GM23248 (cell line): ENCODE data around the gene ZDHHC22. TPM values are rescaled to one million over a fixed set of nuclear protein-coding genes. Genes with fewer than 3 reads are reported as not detected.
A peak's percentile ranks its signal among the peaks of the same experiment; 100 is the strongest.

Experiments
- DNase-seq: peaks from one replicate; pipeline ENCODE4 v3.0.0-alpha.2; 2015
- H2AFZ ChIP-seq: fragments of 200-600 bp; sonication (generic); 2 replicates; pipeline ENCODE4 v1.6.1; 2016; ENCODE audit warnings: antibody characterized with exemption
- H3F3A ChIP-seq: fragments of 200-600 bp; sonication (generic); 2 replicates; pipeline ENCODE4 v1.6.1; 2016; ENCODE audit warnings: mild to moderate bottlenecking, antibody characterized with exemption, mixed run types; ENCODE audit not compliant: insufficient read depth
- H3K27ac ChIP-seq: fragments of 200-600 bp; sonication (generic); 2 replicates; pipeline ENCODE4 v1.5.1; 2016; ENCODE audit warnings: mild to moderate bottlenecking
- H3K27me3 ChIP-seq: fragments of 200-600 bp; sonication (generic); replicated peaks from 2 replicates; pipeline ENCODE4 v1.6.1; 2016; ENCODE audit warnings: mild to moderate bottlenecking; ENCODE audit not compliant: insufficient read depth
- H3K36me3 ChIP-seq: fragments of 200-600 bp; sonication (generic); 2 replicates; pipeline ENCODE4 v1.6.1; 2016; ENCODE audit warnings: low read depth, mild to moderate bottlenecking
- H3K4me1 ChIP-seq: fragments of 200-600 bp; sonication (generic); 2 replicates; pipeline ENCODE4 v1.6.1; 2016; ENCODE audit warnings: mild to moderate bottlenecking; ENCODE audit not compliant: insufficient read depth
- H3K4me2 ChIP-seq: fragments of 200-600 bp; sonication (generic); one replicate; pipeline ENCODE4 v1.6.1; 2016; ENCODE audit warnings: mild to moderate bottlenecking; ENCODE audit not compliant: unreplicated experiment
- H3K4me3 ChIP-seq: fragments of 200-600 bp; sonication (generic); 2 replicates; pipeline ENCODE4 v1.5.1; 2016; ENCODE audit warnings: mild to moderate bottlenecking
- H3K79me2 ChIP-seq: fragments of 200-600 bp; sonication (generic); 2 replicates; pipeline ENCODE4 v1.6.1; 2016; ENCODE audit warnings: mild to moderate bottlenecking; ENCODE audit not compliant: insufficient read depth
- H3K9ac ChIP-seq: fragments of 200-600 bp; sonication (generic); 2 replicates; pipeline ENCODE4 v1.6.1; 2016; ENCODE audit warnings: mild to moderate bottlenecking
- H3K9me2 ChIP-seq: fragments of 200-600 bp; sonication (generic); 2 replicates; pipeline ENCODE4 v1.6.1; 2016; ENCODE audit warnings: mixed run types, mild to moderate bottlenecking, moderate library complexity; ENCODE audit not compliant: insufficient read depth
- H3K9me3 ChIP-seq: fragments of 200-600 bp; sonication (generic); one replicate; pipeline ENCODE4 v1.6.1; 2017; ENCODE audit warnings: low read depth
- H4K20me1 ChIP-seq: fragments of 200-600 bp; sonication (generic); 2 replicates; pipeline ENCODE4 v1.6.0; 2016; ENCODE audit not compliant: insufficient read depth
- EZH2 ChIP-seq: fragments of 200-600 bp; sonication (generic); IDR thresholded peaks from 2 replicates; pipeline ENCODE4 v1.6.1; 2018; ENCODE audit warnings: antibody characterized with exemption, mild to moderate bottlenecking; ENCODE audit not compliant: insufficient read depth, poor library complexity, severe bottlenecking
- EZH2phosphoT487 ChIP-seq: fragments of 200-600 bp; sonication (generic); IDR thresholded peaks from 2 replicates; pipeline ENCODE4 v1.6.1; 2018; ENCODE audit warnings: antibody characterized with exemption, moderate library complexity, mild to moderate bottlenecking, low read depth; ENCODE audit not compliant: insufficient read depth
- WGBS, 2 experiments: methylation state at CpG; one replicate each; pipeline ENCODE4 v1.1.6; 2015 to 2017; ENCODE audit warnings: low lambda C conversion rate in 2 of 2, low coverage in 1 of 2; ENCODE audit errors: missing lambda C conversion rate in 2 of 2; 5-methylcytosine and 5-hydroxymethylcytosine counted together
- in situ Hi-C: fragments of 300-500 bp; cut with MboI; formaldehyde crosslinking; loops from 2 replicates; pipeline ENCODE4 v1.15.0; 2020
- polyA plus RNA-seq: library from polyadenylated mRNA; unstranded; fragments of >200 nt; fragmentation: Nextera tagmentation; extraction: Ambion mirVana; gene quantifications from 2 replicates; pipeline ENCODE4 v1.2.1, GENCODE V29; 2016
- total RNA-seq: library from RNA; depleted of rRNA; stranded (reverse); fragments of >200 nt; shearing (Covaris generic); gene quantifications from 2 replicates; pipeline ENCODE4 v1.2.3, GENCODE V29; 2014

Gene ZDHHC22
- total and polyA plus RNA-seq, 2 experiments from 2014 or later = not detected

DNA sequence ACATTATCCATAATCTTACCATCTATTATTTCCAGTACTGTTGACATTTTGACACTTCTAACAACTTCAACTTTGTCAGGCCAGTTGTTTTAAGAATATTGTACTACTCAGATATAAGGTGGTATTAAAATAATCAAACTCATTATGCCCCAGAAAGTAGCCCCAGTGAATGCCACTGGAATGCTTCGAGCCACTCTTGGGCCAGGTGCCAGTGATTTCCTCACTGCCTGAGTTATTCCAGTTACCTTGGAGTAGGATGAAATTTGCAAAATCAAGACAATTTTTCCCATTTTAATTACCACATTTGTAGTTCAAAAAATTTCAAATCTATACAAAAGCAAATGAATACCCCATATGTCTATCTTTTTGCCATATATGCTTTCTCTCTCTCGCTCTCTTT is 34.4 kb downstream of the ZDHHC22 start:
- Histone ChIP-seq H3K79me2 (peaks cover 23% of the 10 kb centered on the region; the same call in 1 of the 2 replicates), H3K27me3 (no peaks in the 10 kb centered on the region), H3K27ac (no peak overlapping the region), H3K36me3 (peaks cover 7% of the 10 kb centered on the region; the same call in 1 of the 2 replicates), H3K4me1 (no peaks in the 10 kb centered on the region), H4K20me1 (no peaks in the 10 kb centered on the region), H2AFZ (no peak overlapping the region), H3K4me2 (no peak overlapping the region), H3F3A (no peaks in the 10 kb centered on the region), H3K9me3 (no peaks in the 10 kb centered on the region), H3K9me2 (no peaks in the 10 kb centered on the region), H3K9ac (no peak overlapping the region), H3K4me3 (no peak overlapping the region)
- in situ Hi-C loops = no loop called here
- DNase-seq = peak; percentile 21
- WGBS, 2 experiments = 73 to 79% methylated on average over 2 of the region's 2 CpGs
- TF ChIP-seq EZH2phosphoT487 (no peak), EZH2 (no peak)

GRCh38 chr14:77106666-77107065 is 34.9 kb downstream of the ZDHHC22 start:
- in situ Hi-C loops = no loop called here
- Histone ChIP-seq H3K4me2 (no peak overlapping the region), H3K36me3 (peaks cover 7% of the 10 kb centered on the region; the same call in 1 of the 2 replicates), H3K4me1 (no peaks in the 10 kb centered on the region), H3F3A (no peaks in the 10 kb centered on the region), H3K79me2 (peaks cover 28% of the 10 kb centered on the region), H3K27me3 (no peaks in the 10 kb centered on the region), H3K9ac (no peak overlapping the region), H3K9me3 (no peaks in the 10 kb centered on the region), H3K9me2 (no peaks in the 10 kb centered on the region), H4K20me1 (no peaks in the 10 kb centered on the region), H3K27ac (no peak overlapping the region), H2AFZ (no peak overlapping the region), H3K4me3 (no peak overlapping the region)
- no peak for DNase-seq
- TF ChIP-seq EZH2 = no peak
- 94 to 95% methylated on average over 3 of the region's 3 CpGs for WGBS, 2 experiments

DNA sequence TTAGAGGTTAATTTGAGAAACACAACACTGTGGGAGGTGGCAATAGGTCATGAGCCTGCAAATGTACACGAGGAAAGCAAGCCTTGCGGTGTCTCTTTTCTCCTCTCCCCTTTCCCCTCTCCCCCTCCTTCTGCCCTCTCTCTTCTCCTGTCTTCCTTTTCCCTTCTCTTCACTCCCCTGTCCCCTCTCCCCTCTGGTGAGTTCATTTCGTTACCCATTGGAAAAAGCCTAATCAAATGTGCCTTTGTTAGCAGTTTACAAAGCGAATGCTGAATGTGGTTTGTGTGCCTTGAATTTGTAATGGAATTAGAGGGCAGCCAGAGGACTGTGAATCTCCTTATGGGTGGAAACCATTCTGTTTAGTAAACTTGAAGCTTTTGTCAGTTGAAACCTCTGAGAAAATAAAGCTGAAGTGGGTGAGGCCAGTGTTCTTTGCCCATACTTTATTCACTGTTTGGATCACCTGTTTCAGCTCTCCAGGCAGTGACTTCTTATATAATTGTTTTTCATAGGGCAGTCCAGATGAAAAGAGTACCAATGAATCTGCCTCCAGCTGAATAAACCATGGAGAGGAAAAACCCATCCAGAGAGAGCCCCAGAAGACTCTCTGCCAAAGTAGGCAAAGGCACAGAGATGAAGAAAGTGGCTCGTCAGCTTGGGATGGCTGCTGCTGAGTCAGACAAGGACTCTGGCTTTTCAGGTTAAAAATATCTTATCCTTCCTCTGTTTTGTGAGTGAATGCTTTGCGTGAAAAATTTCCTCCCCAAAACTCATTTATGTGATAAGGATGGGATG is 36.2 kb downstream of the ZDHHC22 start:
- Histone ChIP-seq H3K9me2 (no peaks in the 10 kb centered on the region), H3K4me1 (no peaks in the 10 kb centered on the region), H3K27ac (no peak overlapping the region), H3F3A (no peaks in the 10 kb centered on the region), H4K20me1 (no peaks in the 10 kb centered on the region), H3K4me2 (no peak overlapping the region), H3K9ac (no peak overlapping the region), H3K9me3 (no peaks in the 10 kb centered on the region), H3K79me2 (peaks cover 36% of the 10 kb centered on the region), H3K27me3 (no peaks in the 10 kb centered on the region), H3K36me3 (peaks cover 7% of the 10 kb centered on the region; the same call in 1 of the 2 replicates), H3K4me3 (no peak overlapping the region), H2AFZ (no peak overlapping the region)
- in situ Hi-C loops = no loop called here
- WGBS, 2 experiments = 88 to 91% methylated on average over 6 of the region's 6 CpGs
- TF ChIP-seq EZH2 = no peak
- no peak for TF ChIP-seq EZH2phosphoT487
- no peak for DNase-seq

DNA sequence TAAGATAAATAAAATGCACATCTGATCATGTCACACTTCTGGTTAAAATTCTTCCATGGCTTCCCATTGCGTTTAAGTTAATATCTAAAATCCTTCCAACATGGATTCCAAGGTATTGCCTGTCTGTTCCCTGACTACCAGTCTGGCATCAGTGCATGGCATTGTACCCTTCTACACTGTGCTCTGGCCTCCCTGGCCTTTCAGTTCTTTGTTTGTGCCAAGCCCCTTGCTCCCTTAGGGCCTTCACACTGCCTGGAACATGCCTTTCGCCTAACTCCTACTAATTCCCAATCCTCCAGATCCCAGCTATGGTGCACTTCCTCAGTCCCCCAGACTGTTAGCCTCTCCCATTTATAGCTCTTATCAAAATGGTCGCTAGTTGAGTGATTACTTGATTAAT is 37.2 kb downstream of the ZDHHC22 start:
- TF ChIP-seq EZH2phosphoT487 (no peak), EZH2 (no peak)
- Histone ChIP-seq H4K20me1 (no peaks in the 10 kb centered on the region), H3K36me3 (peaks cover 7% of the 10 kb centered on the region; the same call in 1 of the 2 replicates), H2AFZ (no peak overlapping the region), H3K27me3 (no peaks in the 10 kb centered on the region), H3K27ac (no peak overlapping the region), H3K9me2 (no peaks in the 10 kb centered on the region), H3K9me3 (no peaks in the 10 kb centered on the region), H3K9ac (no peak overlapping the region), H3K4me2 (no peak overlapping the region), H3K4me1 (peaks cover 5% of the 10 kb centered on the region; the same call in 1 of the 2 replicates), H3K4me3 (no peak overlapping the region), H3F3A (peaks cover 4% of the 10 kb centered on the region), H3K79me2 (peaks cover 41% of the 10 kb centered on the region)
- in situ Hi-C loops = no loop called here
- DNase-seq = no peak
- 90 to 97% methylated on average over 3 of the region's 3 CpGs for WGBS, 2 experiments
